Peyer's patch (tissue), 4 donors: ENCODE results near the gene WDR19.

Experiments
- CTCF ChIP-seq, 6 experiments: fragments of 450-650 bp in 4 of 6; fragments of 200-600 bp in 2 of 6; sonication (generic) in 1 of 6; IDR thresholded peaks; one replicate each; pipeline ENCODE4 v1.5.1; 2017 to 2019; ENCODE audit warnings: antibody characterized with exemption in 6 of 6, mild to moderate bottlenecking in 3 of 6, moderate library complexity in 1 of 6
- POLR2A ChIP-seq, 2 donors: fragments of 450-650 bp; IDR thresholded peaks; one replicate each; pipeline ENCODE4 v1.5.1; 2017; ENCODE audit warnings: antibody characterized with exemption in 2 of 2, mild to moderate bottlenecking in 2 of 2, moderate library complexity in 2 of 2

GRCh38 chr4:39243462-39243861 is 61.1 kb downstream of the WDR19 start:
- TF ChIP-seq CTCF (IDR thresholded peaks at IDR 0.05) (no peak), POLR2A (IDR thresholded peaks at IDR 0.05) (no peak)
